ENCODE results near the gene ABCF2. TPM values are rescaled to one million over a fixed set of nuclear protein-coding genes. Genes with fewer than 3 reads are reported as not detected.

ABCF2 gene
- total RNA-seq, 1 donor: 9.7 TPM

- Histone ChIP-seq H3K27me3 (ENCODE audit: insufficient read depth, low read length) (no peaks in the 10 kb centered on the region), H3K4me1 (ENCODE audit: insufficient read depth, low read length) (peaks cover 16% of the 10 kb centered on the region), H3K9me3 (ENCODE audit: low read depth, low read length) (no peaks in the 10 kb centered on the region), H3K4me3 (ENCODE audit: low read length) (no peak overlapping the region)
Observed at GRCh38 chr7:151204383-151205032, 22.5 kb downstream of the ABCF2 start.

GRCh38 chr7:151202836-151203235, 24.2 kb downstream of the ABCF2 start:
- no peak overlapping the region for H3K4me3 ChIP-seq (ENCODE audit: low read length)
- peaks cover 13% of the 10 kb centered on the region for H3K4me1 ChIP-seq (ENCODE audit: insufficient read depth, low read length)
- no peaks in the 10 kb centered on the region for H3K27me3 ChIP-seq (ENCODE audit: insufficient read depth, low read length)
- no peaks in the 10 kb centered on the region for H3K9me3 ChIP-seq (ENCODE audit: low read depth, low read length)

GRCh38 chr7:151201751-151202150, 25.3 kb downstream of the ABCF2 start:
- Histone ChIP-seq H3K27me3 (ENCODE audit: insufficient read depth, low read length) (no peaks in the 10 kb centered on the region), H3K9me3 (ENCODE audit: low read depth, low read length) (no peaks in the 10 kb centered on the region), H3K4me1 (ENCODE audit: insufficient read depth, low read length) (peaks cover 2% of the 10 kb centered on the region), H3K4me3 (ENCODE audit: low read length) (no peak overlapping the region)

- H3K9me3 ChIP-seq (ENCODE audit: low read depth, low read length): no peaks in the 10 kb centered on the region
- no peaks in the 10 kb centered on the region for H3K27me3 ChIP-seq (ENCODE audit: insufficient read depth, low read length)
- no peak overlapping the region for H3K4me3 ChIP-seq (ENCODE audit: low read length)
- H3K4me1 ChIP-seq (ENCODE audit: insufficient read depth, low read length): no peaks in the 10 kb centered on the region
Observed at GRCh38 chr7:151201344-151201743, 25.7 kb downstream of the ABCF2 start.

- Histone ChIP-seq H3K4me3 (ENCODE audit: low read length) (no peak overlapping the region), H3K27me3 (ENCODE audit: insufficient read depth, low read length) (no peaks in the 10 kb centered on the region), H3K9me3 (ENCODE audit: low read depth, low read length) (no peaks in the 10 kb centered on the region), H3K4me1 (ENCODE audit: insufficient read depth, low read length) (no peaks in the 10 kb centered on the region)
Observed at GRCh38 chr7:151198945-151199848, 27.8 kb downstream of the ABCF2 start.

- H3K4me3 ChIP-seq (ENCODE audit: low read length): no peak overlapping the region
- H3K9me3 ChIP-seq (ENCODE audit: low read depth, low read length): no peaks in the 10 kb centered on the region
- H3K27me3 ChIP-seq (ENCODE audit: insufficient read depth, low read length): no peaks in the 10 kb centered on the region
- H3K4me1 ChIP-seq (ENCODE audit: insufficient read depth, low read length): no peaks in the 10 kb centered on the region
Observed at GRCh38 chr7:151197932-151198331, 29.1 kb downstream of the ABCF2 start.

- Histone ChIP-seq H3K4me3 (ENCODE audit: low read length) (no peak overlapping the region), H3K27me3 (ENCODE audit: insufficient read depth, low read length) (no peaks in the 10 kb centered on the region), H3K4me1 (ENCODE audit: insufficient read depth, low read length) (no peaks in the 10 kb centered on the region), H3K9me3 (ENCODE audit: low read depth, low read length) (no peaks in the 10 kb centered on the region)
Observed at GRCh38 chr7:151195616-151196450, 31.2 kb downstream of the ABCF2 start.

- Histone ChIP-seq H3K4me3 (ENCODE audit: low read length) (no peak overlapping the region), H3K9me3 (ENCODE audit: low read depth, low read length) (no peaks in the 10 kb centered on the region), H3K27me3 (ENCODE audit: insufficient read depth, low read length) (no peaks in the 10 kb centered on the region)
Observed at GRCh38 chr7:151194188-151194587, 32.8 kb downstream of the ABCF2 start.

GRCh38 chr7:151193203-151193978, 33.6 kb downstream of the ABCF2 start:
- H3K27me3 ChIP-seq (ENCODE audit: insufficient read depth, low read length): no peaks in the 10 kb centered on the region
- no peaks in the 10 kb centered on the region for H3K9me3 ChIP-seq (ENCODE audit: low read depth, low read length)
- H3K4me1 ChIP-seq (ENCODE audit: insufficient read depth, low read length): no peaks in the 10 kb centered on the region
- no peak overlapping the region for H3K4me3 ChIP-seq (ENCODE audit: low read length)

More at GRCh38 chr7:151194188-151194587, 32.8 kb downstream of the ABCF2 start:
- H3K4me1 ChIP-seq (ENCODE audit: insufficient read depth, low read length): no peaks in the 10 kb centered on the region

GRCh38 chr7:151192002-151192539, 34.9 kb downstream of the ABCF2 start:
- no peaks in the 10 kb centered on the region for H3K27me3 ChIP-seq (ENCODE audit: insufficient read depth, low read length)
- H3K4me1 ChIP-seq (ENCODE audit: insufficient read depth, low read length): no peaks in the 10 kb centered on the region
- H3K4me3 ChIP-seq (ENCODE audit: low read length): no peak overlapping the region
- no peaks in the 10 kb centered on the region for H3K9me3 ChIP-seq (ENCODE audit: low read depth, low read length)

- Histone ChIP-seq H3K4me3 (ENCODE audit: low read length) (no peak overlapping the region), H3K4me1 (ENCODE audit: insufficient read depth, low read length) (no peaks in the 10 kb centered on the region), H3K27me3 (ENCODE audit: insufficient read depth, low read length) (no peaks in the 10 kb centered on the region), H3K9me3 (ENCODE audit: low read depth, low read length) (no peaks in the 10 kb centered on the region)
Observed at GRCh38 chr7:151191544-151191943, 35.5 kb downstream of the ABCF2 start.

- H3K9me3 ChIP-seq (ENCODE audit: low read depth, low read length): no peaks in the 10 kb centered on the region
- H3K27me3 ChIP-seq (ENCODE audit: insufficient read depth, low read length): no peaks in the 10 kb centered on the region
- no peaks in the 10 kb centered on the region for H3K4me1 ChIP-seq (ENCODE audit: insufficient read depth, low read length)
- H3K4me3 ChIP-seq (ENCODE audit: low read length): no peak overlapping the region
Observed at GRCh38 chr7:151189038-151189437, 38.0 kb downstream of the ABCF2 start.

- Histone ChIP-seq H3K9me3 (ENCODE audit: low read depth, low read length) (no peaks in the 10 kb centered on the region), H3K4me1 (ENCODE audit: insufficient read depth, low read length) (no peaks in the 10 kb centered on the region), H3K4me3 (ENCODE audit: low read length) (no peak overlapping the region), H3K27me3 (ENCODE audit: insufficient read depth, low read length) (no peaks in the 10 kb centered on the region)
Observed at GRCh38 chr7:151188252-151188542, 38.8 kb downstream of the ABCF2 start.
